ENCODE data around the gene STK38.

STK38 gene

DNA sequence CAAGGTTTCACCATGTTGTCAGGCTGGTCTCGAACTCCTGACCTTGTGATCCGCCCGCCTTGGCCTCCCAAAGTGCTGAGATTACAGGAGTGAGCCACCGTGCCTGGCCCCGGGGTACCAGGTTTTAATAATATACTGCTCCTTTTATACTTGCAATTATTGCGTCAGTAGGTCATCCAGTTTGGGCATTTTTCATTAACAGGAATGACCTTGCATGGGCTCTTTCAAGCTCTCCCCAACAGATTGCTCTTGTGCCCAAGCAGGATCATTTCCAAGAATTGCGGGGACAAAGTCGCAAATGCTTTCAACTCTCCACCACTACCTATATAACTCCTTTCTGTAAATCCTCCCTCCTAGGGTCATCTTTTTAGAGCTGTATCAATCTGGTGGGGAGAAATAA lies 23.8 kb downstream of the STK38 start:
- no peak for DNase-seq (ENCODE audit: low spot score)

DNA sequence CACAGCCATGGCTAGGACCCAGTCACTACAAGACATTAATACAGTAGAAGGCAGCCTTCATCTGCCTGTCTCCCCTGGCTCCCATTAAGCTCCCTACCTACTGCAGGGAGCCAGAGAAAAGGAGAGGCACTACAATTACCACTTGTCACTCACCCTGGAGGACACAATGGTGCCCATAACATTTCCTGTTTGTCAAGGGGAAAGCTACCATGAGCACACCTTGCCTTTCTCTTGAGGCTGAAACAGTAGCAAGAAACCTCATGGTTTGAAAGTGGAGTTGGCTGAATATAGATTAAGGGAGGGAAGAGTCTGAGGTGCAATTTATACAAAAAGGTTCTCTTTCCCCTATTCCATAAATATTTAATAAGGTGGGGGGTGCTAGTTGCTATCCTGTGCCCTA lies 27.9 kb downstream of the STK38 start:
- no peak for DNase-seq (ENCODE audit: low spot score)

DNA sequence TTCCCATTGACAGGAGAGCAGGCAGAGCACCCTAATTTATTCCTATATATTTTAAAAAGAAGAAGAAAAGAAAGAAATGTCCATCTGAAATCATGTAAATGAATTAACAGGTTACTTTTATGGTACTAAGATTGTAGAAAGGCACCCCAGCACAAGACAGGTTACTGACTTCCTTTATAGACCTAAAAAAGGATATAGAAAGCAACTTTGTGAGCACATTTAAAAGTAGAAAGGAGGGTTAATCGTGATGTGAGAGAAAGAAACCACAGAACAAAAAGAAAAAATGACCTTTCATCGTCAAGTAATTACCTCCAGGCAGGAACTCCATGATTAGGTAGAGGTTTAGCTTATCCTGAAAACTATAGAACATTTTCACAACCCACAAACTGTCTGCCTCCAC lies 29.9 kb downstream of the STK38 start:
- DNase-seq (ENCODE audit: low spot score) = no peak

GRCh38 chr6:36516988-36517387 lies 30.3 kb downstream of the STK38 start:
- DNase-seq (ENCODE audit: low spot score) = no peak

- no peak for DNase-seq (ENCODE audit: low spot score)
Measured at GRCh38 chr6:36516559-36516958, 30.7 kb downstream of the STK38 start.

DNA sequence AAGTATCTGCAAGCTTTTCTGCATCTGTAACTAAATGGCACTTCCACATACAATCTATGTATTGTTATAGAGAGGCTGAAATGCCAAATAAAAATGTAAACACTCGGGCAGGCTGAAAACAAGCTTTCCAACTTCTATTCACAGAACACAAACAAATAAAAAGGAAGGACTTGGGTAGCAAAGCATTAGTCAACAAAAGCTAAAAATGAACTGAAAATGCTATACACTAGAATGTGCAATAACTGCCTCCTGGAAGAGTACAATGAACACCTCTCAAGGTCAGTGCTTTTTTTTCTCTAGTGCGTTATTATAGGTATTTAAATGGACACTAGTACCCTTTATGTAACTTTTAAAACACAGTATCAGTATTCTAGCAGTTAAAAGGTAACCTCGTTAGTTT lies 31.4 kb downstream of the STK38 start:
- no peak for DNase-seq (ENCODE audit: low spot score)

DNA sequence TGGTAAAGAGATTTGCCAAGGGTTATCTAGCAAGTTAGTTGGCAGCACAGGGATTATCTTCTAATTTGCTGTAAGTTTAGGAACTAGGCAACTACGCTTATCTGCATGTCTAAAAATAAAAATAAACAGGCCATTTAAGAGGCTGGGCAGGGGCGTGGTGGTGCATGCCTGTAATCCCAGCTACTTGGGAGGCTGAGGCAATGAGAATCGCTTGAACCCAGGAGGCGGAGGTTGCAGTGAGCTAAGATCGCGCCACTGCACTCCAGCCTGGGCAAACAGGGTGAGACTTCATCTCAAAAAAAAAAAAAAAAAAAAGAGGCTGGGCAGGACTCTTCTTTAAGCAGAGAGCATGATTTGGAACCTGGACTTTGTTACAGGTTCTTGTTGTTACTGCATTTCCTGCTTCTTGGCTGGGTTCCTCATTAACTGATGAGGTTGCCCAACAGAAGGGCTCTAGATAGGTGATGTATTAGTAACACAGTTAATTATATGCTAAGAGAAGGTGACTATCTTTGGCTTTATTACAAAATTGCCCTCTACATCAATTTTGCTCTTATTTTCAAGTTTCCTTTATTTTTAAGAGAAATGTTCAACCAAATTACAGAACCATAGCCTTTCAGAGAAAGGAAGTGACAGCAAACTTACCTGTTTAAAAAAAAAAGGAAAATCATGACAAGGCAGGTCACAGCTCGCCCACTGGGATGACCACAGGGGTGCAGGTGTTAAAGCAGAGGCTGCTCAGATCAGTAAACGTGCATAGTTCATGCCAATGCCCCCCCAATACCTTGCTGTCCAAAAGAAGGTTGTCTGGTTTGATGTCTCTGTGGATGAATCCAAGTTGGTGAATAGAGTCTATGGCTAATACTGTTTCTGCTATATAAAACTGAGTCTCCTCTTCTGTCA lies 32.5 kb downstream of the STK38 start:
- DNase-seq (ENCODE audit: low spot score) = no peak

- no peak for DNase-seq (ENCODE audit: low spot score)
Measured at GRCh38 chr6:36510365-36510764, 36.9 kb downstream of the STK38 start.

DNA sequence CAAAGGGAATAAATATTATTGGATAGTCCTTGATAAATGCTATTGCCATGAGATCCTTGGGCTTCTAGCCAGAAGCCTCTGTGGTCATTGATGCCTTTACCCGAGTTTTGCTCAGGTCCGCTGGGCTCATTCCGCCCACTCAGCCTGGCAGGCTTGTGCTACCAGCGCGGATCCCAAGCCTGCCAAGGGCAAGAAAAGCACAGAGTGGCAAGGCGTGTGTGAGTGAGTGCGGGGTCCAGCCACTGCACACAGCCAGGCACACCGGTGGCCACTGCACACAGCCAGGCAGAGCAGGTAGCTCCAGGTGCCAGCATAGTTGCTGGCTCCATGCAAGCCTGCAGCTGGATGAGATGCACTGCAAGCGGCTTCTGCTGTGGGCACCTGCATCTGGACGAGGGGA lies 38.7 kb downstream of the STK38 start:
- DNase-seq (ENCODE audit: low spot score) = no peak

DNA sequence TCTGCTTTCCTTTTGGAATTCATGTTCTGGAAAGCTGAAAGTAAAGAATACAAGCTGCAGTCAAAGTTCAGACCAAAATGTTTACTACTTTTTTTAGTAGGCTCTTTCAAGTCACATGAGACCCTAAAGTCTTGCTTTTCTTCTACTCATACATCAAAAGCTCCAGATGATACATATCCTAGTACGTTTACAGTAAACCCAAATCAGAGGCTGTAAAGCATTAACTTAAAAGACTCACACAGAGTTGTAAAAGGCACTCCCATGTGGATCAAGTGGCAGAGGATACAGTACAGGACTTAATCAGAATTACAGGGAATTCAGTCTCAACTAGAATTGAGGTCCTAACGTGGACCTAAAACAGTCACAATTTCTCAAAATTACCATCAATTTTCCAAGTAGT lies 40.7 kb downstream of the STK38 start:
- DNase-seq (ENCODE audit: low spot score) = no peak

GRCh38 chr6:36505744-36506534 lies 41.3 kb downstream of the STK38 start:
- DNase-seq (ENCODE audit: low spot score) = no peak

DNA sequence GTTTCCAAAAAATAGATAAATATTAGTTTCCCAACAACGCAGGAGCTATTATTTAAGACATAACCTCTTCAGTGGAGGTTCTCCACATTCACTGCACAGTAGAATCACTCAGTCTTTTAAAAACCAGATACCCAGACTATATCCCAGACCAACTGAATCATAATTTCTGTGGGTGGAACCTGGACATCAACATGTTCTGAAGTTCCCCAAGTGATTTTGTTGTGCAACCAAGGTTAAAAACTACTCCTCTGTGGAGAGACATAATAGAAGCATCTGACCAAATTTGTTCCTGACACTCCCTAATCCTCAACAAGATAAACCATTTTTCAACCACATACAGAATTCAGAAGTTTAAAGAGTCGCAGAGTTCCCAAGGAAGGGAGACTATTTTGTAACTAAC lies 42.3 kb downstream of the STK38 start:
- DNase-seq (ENCODE audit: low spot score) = no peak

- no peak for DNase-seq (ENCODE audit: low spot score)
Measured at GRCh38 chr6:36504181-36504580, 43.1 kb downstream of the STK38 start.

DNA sequence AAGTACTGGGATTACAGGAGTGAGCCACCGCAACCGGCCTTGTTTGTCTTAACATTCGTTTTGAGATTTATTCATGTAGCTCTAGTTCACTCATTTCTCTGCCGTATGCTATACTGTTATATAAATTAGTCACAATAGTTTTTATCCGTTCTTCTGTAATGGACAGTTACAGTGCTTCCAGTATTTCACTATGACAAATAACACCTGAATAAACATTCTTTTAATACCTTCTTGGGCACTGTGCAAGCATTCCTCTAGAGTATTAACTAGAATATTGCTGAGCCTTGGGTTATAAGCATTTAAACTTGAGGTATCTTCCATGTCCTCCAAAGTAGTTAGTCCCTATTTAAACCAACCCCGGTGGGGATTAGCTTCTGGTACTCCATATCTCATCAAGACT lies 45.6 kb downstream of the STK38 start:
- DNase-seq (ENCODE audit: low spot score) = no peak

- no peak for DNase-seq (ENCODE audit: low spot score)
Measured at GRCh38 chr6:36499918-36500317, 47.4 kb downstream of the STK38 start.

GRCh38 chr6:36495086-36495485 lies 52.2 kb downstream of the STK38 start:
- no peak for DNase-seq (ENCODE audit: low spot score)

GRCh38 chr6:36493859-36494258 lies 53.4 kb downstream of the STK38 start:
- DNase-seq (ENCODE audit: low spot score) = no peak

GRCh38 chr6:36493319-36493718 lies 54.0 kb downstream of the STK38 start:
- DNase-seq (ENCODE audit: low spot score) = no peak

DNA sequence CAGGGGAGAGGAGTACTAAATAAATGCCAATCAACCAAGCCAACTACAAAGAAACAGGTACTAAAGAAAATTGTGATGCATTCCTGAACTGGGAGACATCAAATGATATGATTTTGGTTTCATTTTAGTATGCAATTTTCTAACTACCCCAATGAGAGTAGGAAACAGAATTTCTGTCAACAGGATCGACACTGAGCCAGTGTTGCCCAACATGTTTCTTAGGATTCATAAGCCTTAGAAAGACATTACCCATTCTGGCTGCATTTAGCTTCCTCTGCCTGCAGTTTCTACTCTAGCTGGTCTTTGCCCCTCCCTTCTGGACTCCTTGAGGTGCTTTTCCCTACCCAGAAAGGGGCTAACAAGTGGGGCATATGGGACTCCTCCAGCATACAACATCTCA lies 54.7 kb downstream of the STK38 start:
- DNase-seq (ENCODE audit: low spot score) = no peak

- DNase-seq (ENCODE audit: low spot score) = no peak
Measured at GRCh38 chr6:36492092-36492491, 55.2 kb downstream of the STK38 start.

- no peak for DNase-seq (ENCODE audit: low spot score)
Measured at GRCh38 chr6:36491378-36491965, 55.8 kb downstream of the STK38 start.

- no peak for DNase-seq (ENCODE audit: low spot score)
Measured at GRCh38 chr6:36489426-36489825, 57.9 kb downstream of the STK38 start.

- no peak for DNase-seq (ENCODE audit: low spot score)
Measured at GRCh38 chr6:36488221-36488620, 59.1 kb downstream of the STK38 start.

Measured in ecto neural progenitor cell (in vitro differentiated cells).